HepG2 (cell line): ENCODE data around the gene TOE1. TPM values are rescaled to one million over a fixed set of nuclear protein-coding genes. Genes with fewer than 3 reads are reported as not detected.
A peak's percentile ranks its signal among the peaks of the same experiment; 100 is the strongest.

Experiments
- ATAC-seq: fragments of 200-7000 bp; cut with Tn5 transposase; 3 replicates; pipeline ENCODE4 v1.9.1; 2020; ENCODE audit warnings: mild to moderate bottlenecking, moderate library complexity
- BruUV-seq: library from RNA; stranded (reverse); fragments of 400-500 nt; replicated peaks from 2 replicates; lab custom pipeline; 2021; lab: Mats Ljungman, UMichigan
- CTCF ChIA-PET: fragments of 300-600 bp; formaldehyde crosslinking; extraction: SDS; loops from one replicate; lab custom pipeline; 2021; ENCODE audit warnings: low total read pairs, inconsistent platforms, low intra/inter-chr PET ratio; lab: Yijun Ruan, JAX
- POLR2A ChIA-PET: fragments of 350-600 bp; sonication (Branson Sonifier 250); formaldehyde crosslinking; loops from one replicate; lab custom pipeline; 2020; ENCODE audit warnings: antibody characterized with exemption, inconsistent platforms; lab: Yijun Ruan, JAX
- DNase-seq: peaks from one replicate; pipeline ENCODE4 v3.0.0-alpha.2; 2015; ENCODE audit warnings: low spot score
- FAIRE-seq: peaks from 3 replicates; lab custom pipeline; 2011; peaks lifted over from hg19 to GRCh38; lab: Jason Lieb, UNC
- H2AFZ ChIP-seq: one replicate; pipeline ENCODE4 v1.6.1; 2011; ENCODE audit warnings: low read length, inconsistent platforms
- H3K27ac ChIP-seq: fragments of 300-600 bp; 3 replicates; pipeline ENCODE4 v1.8.0; 2011; ENCODE audit warnings: mixed run types, mild to moderate bottlenecking, mixed read lengths, low read length, inconsistent platforms; ENCODE audit not compliant: insufficient read depth; ENCODE audit errors: extremely low read length
- H3K27me3 ChIP-seq, 2 experiments: fragments of 200-600 bp in 1 of 2; 2 replicates in 1 of 2; 3 replicates in 1 of 2; pipeline versions ENCODE4 v1.6.0 to v1.8.0; 2011; ENCODE audit warnings: low read length in 2 of 2, mild to moderate bottlenecking in 2 of 2, moderate library complexity in 2 of 2, inconsistent platforms in 1 of 2; ENCODE audit not compliant: insufficient read depth in 2 of 2, control insufficient read depth in 1 of 2
- H3K36me3 ChIP-seq, 2 experiments: fragments of 200-600 bp in 1 of 2; replicated peaks in 1 of 2; 2 replicates in 1 of 2; 3 replicates in 1 of 2; pipeline versions ENCODE4 v1.5.1 to v1.8.0; 2011; ENCODE audit warnings: low read length in 2 of 2, inconsistent platforms in 1 of 2; ENCODE audit not compliant: insufficient read depth in 2 of 2, control insufficient read depth in 1 of 2
- H3K4me1 ChIP-seq: 2 replicates; pipeline ENCODE4 v1.5.1; 2012; ENCODE audit warnings: low read length, inconsistent platforms; ENCODE audit not compliant: insufficient read depth
- H3K4me2 ChIP-seq: 2 replicates; pipeline ENCODE4 v1.6.0; 2011; ENCODE audit warnings: low read depth, low read length, inconsistent platforms
- H3K4me3 ChIP-seq, 3 experiments: fragments of 200-600 bp in 1 of 3; sonication (generic), shearing (Covaris generic) in 1 of 3; replicated peaks in 1 of 3; 2 replicates each; pipeline ENCODE4 v1.5.1; 2011 to 2016; ENCODE audit warnings: low read length in 3 of 3, inconsistent platforms in 2 of 3, low read depth in 2 of 3, mild to moderate bottlenecking in 2 of 3, control low read depth in 1 of 3, mixed read lengths in 1 of 3; ENCODE audit not compliant: insufficient read depth in 1 of 3
- H3K79me2 ChIP-seq: one replicate; pipeline ENCODE4 v1.6.1; 2011; ENCODE audit warnings: low read length, inconsistent platforms; ENCODE audit not compliant: insufficient read depth
- H3K9ac ChIP-seq: 2 replicates; pipeline ENCODE4 v1.6.0; 2011; ENCODE audit warnings: mild to moderate bottlenecking, low read depth, low read length, inconsistent platforms; ENCODE audit not compliant: insufficient read depth
- H3K9me3 ChIP-seq: 2 replicates; pipeline ENCODE4 v1.5.1; 2012; ENCODE audit warnings: mild to moderate bottlenecking, low read length
- H4K20me1 ChIP-seq: 2 replicates; pipeline ENCODE4 v1.6.0; 2011; ENCODE audit warnings: inconsistent platforms, mild to moderate bottlenecking, low read length, moderate library complexity; ENCODE audit not compliant: insufficient read depth
- AGO2 ChIP-seq: fragments of 200-400 bp; formaldehyde crosslinking; optimal IDR thresholded peaks from 2 replicates; pipeline ENCODE3; 2017; ENCODE audit warnings: mild to moderate bottlenecking, low read depth, low read length, moderate library complexity
- PCBP1 ChIP-seq: fragments of 200-400 bp; formaldehyde crosslinking; IDR thresholded peaks from 2 replicates; pipeline ENCODE4 v1.6.1; 2017; ENCODE audit warnings: mild to moderate bottlenecking, low read depth, low read length, borderline replicate concordance
- RBFOX2 ChIP-seq: fragments of 200-400 bp; formaldehyde crosslinking; IDR thresholded peaks from 2 replicates; pipeline ENCODE4 v1.6.1; 2017; ENCODE audit warnings: low read depth, mild to moderate bottlenecking, low read length
- ZNF235 ChIP-seq: sonication (generic); formaldehyde crosslinking; IDR thresholded peaks from 2 replicates; pipeline ENCODE4 v1.8.1; 2023; ENCODE audit warnings: mild to moderate bottlenecking, missing genetic modification reagents, borderline replicate concordance
- WGBS: methylation state at CpG from one replicate; pipeline ENCODE4 v1.1.6; 2017; ENCODE audit warnings: low lambda C conversion rate; 5-methylcytosine and 5-hydroxymethylcytosine counted together
- in situ Hi-C: cut with HindIII; loops from 2 replicates; pipeline ENCODE4 v1.10.0; 2017; ENCODE audit warnings: low pct_unique_long_range_greater_than_20kb; ENCODE audit not compliant: extremely low pct_ligation_motif_present
- intact Hi-C: fragments of 100-400 bp; cut with micrococcal nuclease; formaldehyde crosslinking; loops from one replicate; pipeline ENCODE4 v1.10.0; 2022; ENCODE audit not compliant: unreplicated experiment
- polyA plus RNA-seq, 8 experiments: library from polyadenylated mRNA; depleted of rRNA in 3 of 8; stranded (reverse) in 7 of 8; unstranded in 1 of 8; fragments of >200 nt; fragmentation: Illumina TruSeq in 4 of 8; extraction: Trizol in 4 of 8; gene quantifications; 2 replicates each; pipeline versions ENCODE4 v1.2.1 to v1.2.3, GENCODE V29; 2011 to 2016; ENCODE audit warnings: low read depth in 4 of 8, missing spikeins in 1 of 8, mixed read lengths in 1 of 8; ENCODE audit not compliant: insufficient read depth in 1 of 8
- total RNA-seq, 5 experiments: library from RNA; depleted of rRNA; stranded (reverse); fragments of >200 nt; fragmentation: Illumina TruSeq; extraction: Trizol; gene quantifications; 2 replicates each; pipeline ENCODE4 v1.2.3, GENCODE V29; 2016; ENCODE audit warnings: low read depth in 1 of 5
- TF ChIP-seq, protein P1 (sequence below): sonication (generic); formaldehyde crosslinking; IDR thresholded peaks from 2 replicates; pipeline ENCODE4 v1.8.1; 2022; ENCODE audit warnings: low read depth, mild to moderate bottlenecking, missing genetic modification reagents

Gene TOE1
- total and polyA plus RNA-seq, 2 of the 13 experiments (the other 11 are each of a cell fraction or from before 2014, with no cell fraction given) = 14.1 to 19.0 TPM

DNA sequence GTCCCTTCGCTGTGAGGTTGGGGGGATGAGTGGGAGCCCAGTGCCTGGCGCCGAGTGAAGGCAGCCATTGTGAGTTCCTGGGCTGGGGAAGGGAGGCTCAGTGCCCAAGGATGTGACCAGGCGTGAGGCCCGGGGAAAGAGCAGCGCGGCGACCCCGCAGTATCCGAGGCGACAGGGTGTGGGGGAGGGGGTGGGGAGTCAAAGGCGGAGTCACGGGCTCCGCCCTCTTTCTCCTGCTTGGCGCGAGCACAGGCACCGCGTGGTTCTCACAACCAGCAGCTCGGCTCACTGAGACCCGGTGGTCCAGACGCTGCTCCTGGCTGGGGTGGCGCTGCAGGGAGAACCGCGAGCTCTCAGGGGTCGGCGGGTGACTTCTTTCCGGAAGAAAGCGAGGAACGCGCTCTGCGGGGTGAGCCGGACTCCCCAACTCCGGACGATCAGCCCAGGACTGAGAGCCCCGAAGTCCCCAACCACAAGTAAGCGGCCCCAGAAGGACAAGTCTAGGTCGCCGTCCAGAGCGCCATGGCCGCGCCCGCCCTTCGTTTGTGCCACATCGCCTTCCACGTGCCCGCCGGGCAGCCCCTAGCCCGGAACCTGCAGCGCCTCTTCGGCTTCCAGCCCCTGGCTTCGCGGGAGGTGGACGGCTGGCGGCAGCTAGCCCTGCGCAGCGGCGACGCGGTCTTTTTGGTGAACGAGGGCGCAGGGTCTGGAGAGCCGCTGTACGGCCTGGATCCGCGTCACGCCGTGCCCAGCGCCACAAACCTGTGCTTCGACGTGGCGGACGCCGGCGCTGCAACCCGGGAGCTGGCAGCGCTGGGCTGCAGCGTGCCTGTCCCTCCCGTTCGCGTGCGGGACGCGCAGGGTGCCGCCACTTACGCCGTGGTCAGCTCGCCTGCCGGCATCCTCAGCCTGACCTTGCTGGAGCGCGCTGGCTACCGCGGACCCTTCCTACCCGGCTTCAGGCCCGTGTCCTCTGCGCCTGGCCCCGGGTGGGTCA, 13.0 kb upstream of the TOE1 start, which contains the start of gene HPDL:
TSS of gene HPDL (plus strand) at position 269 of the 997 bp plus-strand sequence. CDS start at position 523, 254 bp downstream.
- Histone ChIP-seq H3K79me2 (no peaks in the 10 kb centered on the region), H4K20me1 (no peaks in the 10 kb centered on the region), H3K27me3 (no peaks in the 10 kb centered on the region), H3K9ac (no peak within 1 kb of the TSS), H3K4me3 (no peak within 1 kb of the TSS), H3K9me3 (no peaks in the 10 kb centered on the region), H3K4me2 (no peak within 1 kb of the TSS), H3K27ac (no peak within 1 kb of the TSS), H2AFZ (no peak within 1 kb of the TSS), H3K36me3 (peaks cover under 1 to 22% of the 10 kb centered on the region in 2 experiments; a peak in 4 of 5 replicates), H3K4me1 (no peaks in the 10 kb centered on the region; the same call in 1 of the 2 replicates)
- CTCF ChIA-PET = no interaction called here
- no peak for DNase-seq
- BruUV-seq = no TSS peak
- no peak for ATAC-seq
- intact Hi-C loops (no loop called here), in situ Hi-C loops (no loop called here)
- 97% methylated on average over 77 of the region's 96 CpGs for WGBS
- no peak for FAIRE-seq
- POLR2A ChIA-PET = interaction anchor here (2.4 kb wide), 1 partner anchor 13 kb away, joined by 13 read pairs; the partner anchor contains the start of genes MUTYH and TOE1
- TF ChIP-seq RBFOX2 = peak; percentile 55; the same call in 1 of the 2 replicates
- TF ChIP-seq PCBP1 = 0 out of 2 replicates have a peak, but pooled peaks have one; percentile 33
- no peak for TF ChIP-seq ZNF235 (CRISPR knock-in tag)
- TF ChIP-seq AGO2 = peak; percentile 78
- TF ChIP-seq, protein P1, sequence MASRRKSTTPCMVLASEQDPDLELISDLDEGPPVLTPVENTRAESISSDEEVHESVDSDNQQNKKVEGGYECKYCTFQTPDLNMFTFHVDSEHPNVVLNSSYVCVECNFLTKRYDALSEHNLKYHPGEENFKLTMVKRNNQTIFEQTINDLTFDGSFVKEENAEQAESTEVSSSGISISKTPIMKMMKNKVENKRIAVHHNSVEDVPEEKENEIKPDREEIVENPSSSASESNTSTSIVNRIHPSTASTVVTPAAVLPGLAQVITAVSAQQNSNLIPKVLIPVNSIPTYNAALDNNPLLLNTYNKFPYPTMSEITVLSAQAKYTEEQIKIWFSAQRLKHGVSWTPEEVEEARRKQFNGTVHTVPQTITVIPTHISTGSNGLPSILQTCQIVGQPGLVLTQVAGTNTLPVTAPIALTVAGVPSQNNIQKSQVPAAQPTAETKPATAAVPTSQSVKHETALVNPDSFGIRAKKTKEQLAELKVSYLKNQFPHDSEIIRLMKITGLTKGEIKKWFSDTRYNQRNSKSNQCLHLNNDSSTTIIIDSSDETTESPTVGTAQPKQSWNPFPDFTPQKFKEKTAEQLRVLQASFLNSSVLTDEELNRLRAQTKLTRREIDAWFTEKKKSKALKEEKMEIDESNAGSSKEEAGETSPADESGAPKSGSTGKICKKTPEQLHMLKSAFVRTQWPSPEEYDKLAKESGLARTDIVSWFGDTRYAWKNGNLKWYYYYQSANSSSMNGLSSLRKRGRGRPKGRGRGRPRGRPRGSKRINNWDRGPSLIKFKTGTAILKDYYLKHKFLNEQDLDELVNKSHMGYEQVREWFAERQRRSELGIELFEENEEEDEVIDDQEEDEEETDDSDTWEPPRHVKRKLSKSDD (CRISPR knock-in tag) = 0 out of 2 replicates have a peak, but pooled peaks have one; percentile 7
